H9 (cell line): Measurements from ENCODE around the gene FRMD4B. TPM values are rescaled to one million over a fixed set of nuclear protein-coding genes. Genes with fewer than 3 reads are reported as not detected.

Source experiments
- DNase-seq: peaks from one replicate; pipeline ENCODE4 v3.0.0-alpha.2; 2017
- H2AFZ ChIP-seq: one replicate; pipeline ENCODE4 v1.6.1; 2013; ENCODE audit warnings: mild to moderate bottlenecking, low read length, control low read depth, moderate library complexity
- H2AK5ac ChIP-seq: 2 replicates; pipeline ENCODE4 v1.6.1; 2013; ENCODE audit warnings: low read length, control low read depth, mixed read lengths; ENCODE audit not compliant: insufficient read length
- H2BK120ac ChIP-seq: one replicate; pipeline ENCODE4 v1.6.1; 2013; ENCODE audit warnings: low read depth, mild to moderate bottlenecking, low read length, control low read depth, inconsistent platforms; ENCODE audit not compliant: poor library complexity, severe bottlenecking
- H2BK12ac ChIP-seq: 2 replicates; pipeline ENCODE4 v1.6.1; 2013; ENCODE audit warnings: low read length, control low read depth, mixed read lengths, low read depth; ENCODE audit not compliant: insufficient read length
- H2BK15ac ChIP-seq: 2 replicates; pipeline ENCODE4 v1.6.1; 2013; ENCODE audit warnings: low read depth, low read length, control low read depth
- H2BK20ac ChIP-seq: one replicate; pipeline ENCODE4 v1.6.1; 2013; ENCODE audit warnings: low read depth, mild to moderate bottlenecking, low read length, control low read depth, inconsistent platforms; ENCODE audit not compliant: poor library complexity, severe bottlenecking
- H2BK5ac ChIP-seq: 2 replicates; pipeline ENCODE4 v1.6.1; 2013; ENCODE audit warnings: low read length, control low read depth, mixed read lengths; ENCODE audit not compliant: insufficient read length
- H3K14ac ChIP-seq: 2 replicates; pipeline ENCODE4 v1.6.1; 2013; ENCODE audit warnings: low read length, control low read depth; ENCODE audit not compliant: insufficient read depth
- H3K18ac ChIP-seq: 2 replicates; pipeline ENCODE4 v1.6.1; 2013; ENCODE audit warnings: low read depth, mild to moderate bottlenecking, mixed read lengths, low read length, control low read depth; ENCODE audit not compliant: insufficient read length
- H3K23ac ChIP-seq: 2 replicates; pipeline ENCODE4 v1.6.1; 2013; ENCODE audit warnings: low read length, control low read depth, mixed read lengths, low read depth; ENCODE audit not compliant: insufficient read length
- H3K23me2 ChIP-seq: 2 replicates; pipeline ENCODE4 v1.6.1; 2013; ENCODE audit warnings: low read depth, mild to moderate bottlenecking, mixed read lengths, low read length, control low read depth; ENCODE audit not compliant: insufficient read length, poor library complexity, severe bottlenecking
- H3K27ac ChIP-seq: 2 replicates; pipeline ENCODE4 v1.5.1; 2013; ENCODE audit warnings: low read length, control low read depth, mixed read lengths, low read depth; ENCODE audit not compliant: insufficient read length
- H3K27me3 ChIP-seq: 2 replicates; pipeline ENCODE4 v1.6.1; 2013; ENCODE audit warnings: low read length, control low read depth, inconsistent platforms; ENCODE audit not compliant: insufficient read depth
- H3K4ac ChIP-seq: 2 replicates; pipeline ENCODE4 v1.6.1; 2013; ENCODE audit warnings: low read depth, mild to moderate bottlenecking, control low read depth, inconsistent platforms, low read length, moderate library complexity
- H3K4me1 ChIP-seq: 2 replicates; pipeline ENCODE4 v1.6.1; 2013; ENCODE audit warnings: low read length, control low read depth, inconsistent platforms; ENCODE audit not compliant: insufficient read depth
- H3K4me2 ChIP-seq: 2 replicates; pipeline ENCODE4 v1.6.1; 2013; ENCODE audit warnings: low read length, control low read depth, mixed read lengths; ENCODE audit not compliant: insufficient read length, insufficient read depth
- H3K56ac ChIP-seq: 2 replicates; pipeline ENCODE4 v1.6.1; 2013; ENCODE audit warnings: low read depth, mild to moderate bottlenecking, mixed read lengths, low read length, control low read depth; ENCODE audit not compliant: insufficient read length
- H3K79me1 ChIP-seq: 2 replicates; pipeline ENCODE4 v1.6.1; 2013; ENCODE audit warnings: low read depth, mild to moderate bottlenecking, moderate library complexity, low read length, control low read depth, inconsistent platforms; ENCODE audit not compliant: insufficient read depth, poor library complexity, severe bottlenecking
- H3K79me2 ChIP-seq: 2 replicates; pipeline ENCODE4 v1.6.1; 2013; ENCODE audit warnings: low read length, control low read depth, inconsistent platforms; ENCODE audit not compliant: insufficient read depth
- H3K9ac ChIP-seq: 2 replicates; pipeline ENCODE4 v1.6.1; 2013; ENCODE audit warnings: low read length, control low read depth, mixed read lengths; ENCODE audit not compliant: insufficient read length; ENCODE audit errors: extremely low read depth
- H3K9me3 ChIP-seq: one replicate; pipeline ENCODE4 v1.6.1; 2013; ENCODE audit warnings: low read depth, low read length, inconsistent platforms; ENCODE audit not compliant: control insufficient read depth
- H3T11ph ChIP-seq: one replicate; pipeline ENCODE4 v1.6.1; 2013; ENCODE audit warnings: mild to moderate bottlenecking, low read length, control low read depth, inconsistent platforms
- H4K20me1 ChIP-seq: one replicate; pipeline ENCODE4 v1.6.1; 2013; ENCODE audit not compliant: control insufficient read depth, insufficient read length, insufficient read depth
- H4K5ac ChIP-seq: 2 replicates; pipeline ENCODE4 v1.6.1; 2013; ENCODE audit warnings: low read depth, mild to moderate bottlenecking, mixed read lengths, low read length, control low read depth; ENCODE audit not compliant: insufficient read length
- H4K8ac ChIP-seq: replicated peaks from 2 replicates; pipeline ENCODE4 v1.6.1; 2013; ENCODE audit warnings: low read length, control low read depth, mixed read lengths, low read depth; ENCODE audit not compliant: insufficient read length
- H4K91ac ChIP-seq: 2 replicates; pipeline ENCODE4 v1.6.1; 2013; ENCODE audit warnings: low read depth, mild to moderate bottlenecking, moderate library complexity, mixed read lengths, low read length, control low read depth; ENCODE audit not compliant: insufficient read length
- H3K27ac Mint-ChIP-seq, 3 experiments: 2 replicates in 2 of 3; 3 replicates in 1 of 3; pipeline ENCODE4 v1.8.0; 2020 to 2021; ENCODE audit warnings: mixed read lengths in 3 of 3, mild to moderate bottlenecking in 1 of 3, moderate library complexity in 1 of 3
- H3K27me3 Mint-ChIP-seq: 2 replicates; pipeline ENCODE4 v1.8.0; 2021; ENCODE audit warnings: low read depth, mild to moderate bottlenecking, moderate library complexity, mixed read lengths
- H3K36me3 Mint-ChIP-seq, 3 experiments: 2 replicates in 2 of 3; 3 replicates in 1 of 3; pipeline ENCODE4 v1.8.0; 2020 to 2021; ENCODE audit warnings: low read depth in 3 of 3, mixed read lengths in 3 of 3; ENCODE audit not compliant: insufficient read depth in 1 of 3
- H3K4me1 Mint-ChIP-seq, 2 experiments: 2 replicates each; pipeline ENCODE4 v1.8.0; 2020; ENCODE audit warnings: mixed read lengths in 2 of 2
- H3K4me3 Mint-ChIP-seq, 2 experiments: 2 replicates in 1 of 2; 3 replicates in 1 of 2; pipeline ENCODE4 v1.8.0; 2020 to 2021; ENCODE audit warnings: mild to moderate bottlenecking in 2 of 2, mixed read lengths in 2 of 2, moderate library complexity in 1 of 2
- H3K9me3 Mint-ChIP-seq, 2 experiments: 2 replicates in 1 of 2; 3 replicates in 1 of 2; pipeline ENCODE4 v1.8.0; 2020; ENCODE audit warnings: mild to moderate bottlenecking in 2 of 2, mixed read lengths in 2 of 2, moderate library complexity in 1 of 2
- WGBS: extraction: QIAGEN DNeasy Blood & Tissue Kit; methylation state at CpG from one replicate; pipeline ENCODE4 v1.1.7; 2013; ENCODE audit warnings: missing lambda C conversion rate, low lambda C conversion rate, mixed read lengths; ENCODE audit not compliant: insufficient read length; ENCODE audit errors: extremely low coverage; 5-methylcytosine and 5-hydroxymethylcytosine counted together
- total RNA-seq: library from RNA; stranded (reverse); gene quantifications from 2 replicates; pipeline ENCODE4 v1.2.1, GENCODE V29; 2021
- TF ChIP-seq, protein P1 (sequence below): fragments of 200-600 bp; sonication (generic); conservative IDR thresholded peaks from 3 replicates; pipeline ENCODE4 v1.8.0; 2021; ENCODE audit warnings: antibody characterized with exemption, mild to moderate bottlenecking

The FRMD4B gene
- total RNA-seq, 1 experiment from 2014 or later, result 3.4 TPM

DNA sequence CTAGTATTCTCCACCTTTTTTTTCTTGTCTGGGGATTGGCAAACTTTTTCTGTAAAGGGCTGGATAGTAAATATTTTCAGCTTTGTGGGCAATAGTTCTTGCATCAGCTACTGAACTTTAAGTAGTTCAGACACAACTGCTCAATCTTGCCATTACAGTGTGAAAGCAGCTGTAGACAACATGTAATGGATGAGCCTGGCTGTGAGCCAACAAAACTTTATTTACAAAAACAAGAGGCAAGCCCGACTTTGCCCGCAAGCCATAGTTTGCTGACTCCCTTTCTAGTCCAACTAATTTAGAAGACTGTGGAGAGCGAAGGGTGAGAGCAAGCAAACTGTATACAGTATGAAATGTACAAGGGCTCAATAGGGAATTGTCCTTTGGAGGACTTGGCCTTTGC, 6.2 kb downstream of the FRMD4B start:
- no CpG with 5 or more reads among the region's 3 CpGs for WGBS
- peaks cover 1% of the 10 kb centered on the region in 2 experiments; a peak in 3 of 4 replicates for H3K4me1 Mint-ChIP-seq

More for the DNA sequence above, 6.2 kb downstream of the FRMD4B start:
- H3K27me3 ChIP-seq, result no peaks in the 10 kb centered on the region; the same call in 1 of the 2 replicates
- Mint-ChIP-seq H3K27ac (no peak overlapping the region; a peak in 1 of 7 replicates), H3K27me3 (peaks cover 12% of the 10 kb centered on the region), H3K4me3 (no peak overlapping the region), H3K36me3 (no peaks in the 10 kb centered on the region), H3K9me3 (no peaks in the 10 kb centered on the region)
- H3K4ac ChIP-seq, result no peak overlapping the region
- H4K8ac ChIP-seq, result no peak overlapping the region
- no peak overlapping the region for H2BK15ac ChIP-seq
- H3K4me1 ChIP-seq, result no peaks in the 10 kb centered on the region
- H2AFZ ChIP-seq, result no peak overlapping the region
- no peak overlapping the region for H3K4me2 ChIP-seq
- H2BK5ac ChIP-seq, result no peak overlapping the region
- no peak for DNase-seq
- no peak overlapping the region for H3K56ac ChIP-seq
- no peak overlapping the region for H3K18ac ChIP-seq
- H4K20me1 ChIP-seq, result no peaks in the 10 kb centered on the region
- H3K23ac ChIP-seq, result no peak overlapping the region
- no peaks in the 10 kb centered on the region for H3K79me2 ChIP-seq
- no peak overlapping the region for H3T11ph ChIP-seq
- no peak overlapping the region; the same call in 1 of the 2 replicates for H3K14ac ChIP-seq
- no peaks in the 10 kb centered on the region for H3K23me2 ChIP-seq
- no peak overlapping the region for H3K9ac ChIP-seq
- H2BK12ac ChIP-seq, result peak overlapping the region; percentile 36
- no peak overlapping the region for H3K27ac ChIP-seq
- peak overlapping the region; percentile 33 for H2AK5ac ChIP-seq
- H4K91ac ChIP-seq, result no peak overlapping the region
- no peak overlapping the region for H2BK20ac ChIP-seq
- no peak overlapping the region for H4K5ac ChIP-seq
- TF ChIP-seq, protein P1, sequence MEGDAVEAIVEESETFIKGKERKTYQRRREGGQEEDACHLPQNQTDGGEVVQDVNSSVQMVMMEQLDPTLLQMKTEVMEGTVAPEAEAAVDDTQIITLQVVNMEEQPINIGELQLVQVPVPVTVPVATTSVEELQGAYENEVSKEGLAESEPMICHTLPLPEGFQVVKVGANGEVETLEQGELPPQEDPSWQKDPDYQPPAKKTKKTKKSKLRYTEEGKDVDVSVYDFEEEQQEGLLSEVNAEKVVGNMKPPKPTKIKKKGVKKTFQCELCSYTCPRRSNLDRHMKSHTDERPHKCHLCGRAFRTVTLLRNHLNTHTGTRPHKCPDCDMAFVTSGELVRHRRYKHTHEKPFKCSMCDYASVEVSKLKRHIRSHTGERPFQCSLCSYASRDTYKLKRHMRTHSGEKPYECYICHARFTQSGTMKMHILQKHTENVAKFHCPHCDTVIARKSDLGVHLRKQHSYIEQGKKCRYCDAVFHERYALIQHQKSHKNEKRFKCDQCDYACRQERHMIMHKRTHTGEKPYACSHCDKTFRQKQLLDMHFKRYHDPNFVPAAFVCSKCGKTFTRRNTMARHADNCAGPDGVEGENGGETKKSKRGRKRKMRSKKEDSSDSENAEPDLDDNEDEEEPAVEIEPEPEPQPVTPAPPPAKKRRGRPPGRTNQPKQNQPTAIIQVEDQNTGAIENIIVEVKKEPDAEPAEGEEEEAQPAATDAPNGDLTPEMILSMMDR, result no peak
- no peak overlapping the region for H2BK120ac ChIP-seq
- no peaks in the 10 kb centered on the region for H3K9me3 ChIP-seq
- no peaks in the 10 kb centered on the region for H3K79me1 ChIP-seq
